ENCODE results near the gene CLEC14A.

- TF ChIP-seq CTCF (IDR thresholded peaks at IDR 0.05 in 8 of 11, conservative IDR thresholded peaks at IDR 0.05 in 3 of 11) (no peak), POLR2AphosphoS5 (IDR thresholded peaks at IDR 0.05) (no peak), POLR2A (IDR thresholded peaks at IDR 0.05) (no peak)
Measured at GRCh38 chr14:38248321-38249028, 7.4 kb downstream of the CLEC14A start.
